ENCODE data around the gene SLC9A1. TPM values are rescaled to one million over a fixed set of nuclear protein-coding genes. Genes with fewer than 3 reads are reported as not detected.

The SLC9A1 gene
- total RNA-seq, 1 experiment from 2014 or later, result 22.5 TPM

DNA sequence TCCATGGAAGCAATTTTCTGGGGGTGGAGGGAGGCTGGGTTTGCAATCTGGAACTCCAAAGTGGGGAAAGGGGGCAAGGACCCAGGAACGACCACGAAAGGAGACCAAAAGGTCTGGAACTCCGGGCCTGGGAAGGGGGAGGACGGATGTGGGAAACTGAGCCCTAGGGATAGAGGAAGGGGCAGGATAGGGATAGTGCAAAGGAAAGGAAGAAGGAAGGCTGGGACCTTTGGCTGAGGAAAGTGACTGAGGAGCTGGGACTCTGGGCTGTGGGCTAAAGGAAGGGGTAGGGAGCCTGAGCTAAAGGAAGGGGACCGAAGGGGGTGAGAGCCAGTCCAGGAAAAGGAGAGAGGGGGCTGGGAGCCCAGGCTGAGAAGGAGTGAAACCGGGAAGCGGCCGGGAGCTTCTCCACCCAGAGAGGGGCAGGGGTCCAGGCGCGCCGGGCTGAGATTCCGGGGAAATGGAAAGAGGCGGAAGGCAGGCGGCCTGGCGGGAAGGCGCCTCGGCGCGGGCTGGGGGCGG, 395 bp downstream of the SLC9A1 start:
- POLR2A ChIA-PET, result interaction anchor here (0.7 to 2.3 kb wide), 19 partner anchors 9 to 233 kb away, joined by 3 to 25 read pairs (median 4); partner anchors contain the start of genes KDF1, NUDC and WDTC1
- no peaks in the 10 kb centered on the region for H3K9me3 Mint-ChIP-seq
- CTCF ChIA-PET, result interaction anchor here (0.5 to 2.4 kb wide), 34 partner anchors 9 to 791 kb away, joined by 3 to 18 read pairs (median 4); partner anchors contain the start of genes STX12 and WDTC1
- H3K4me1 Mint-ChIP-seq, result peaks cover 26% of the 10 kb centered on the region
- TF ChIP-seq, protein P1, sequence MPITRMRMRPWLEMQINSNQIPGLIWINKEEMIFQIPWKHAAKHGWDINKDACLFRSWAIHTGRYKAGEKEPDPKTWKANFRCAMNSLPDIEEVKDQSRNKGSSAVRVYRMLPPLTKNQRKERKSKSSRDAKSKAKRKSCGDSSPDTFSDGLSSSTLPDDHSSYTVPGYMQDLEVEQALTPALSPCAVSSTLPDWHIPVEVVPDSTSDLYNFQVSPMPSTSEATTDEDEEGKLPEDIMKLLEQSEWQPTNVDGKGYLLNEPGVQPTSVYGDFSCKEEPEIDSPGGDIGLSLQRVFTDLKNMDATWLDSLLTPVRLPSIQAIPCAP (CRISPR knock-in tag; IDR thresholded peaks at IDR 0.05), result no peak
- TF ChIP-seq ZNF423 (CRISPR knock-in tag; IDR thresholded peaks at IDR 0.05), result no peak
- peak; percentile 42; the same call in 1 of the 2 replicates for TF ChIP-seq KAT7 (CRISPR knock-in tag; IDR thresholded peaks at IDR 0.05; ENCODE audit: borderline replicate concordance)
- no peak for TF ChIP-seq FOXP1 (CRISPR knock-in tag; IDR thresholded peaks at IDR 0.05; ENCODE audit: borderline replicate concordance)
- peak overlapping the region; percentile 78 for H3K27ac Mint-ChIP-seq
- H3K4me3 Mint-ChIP-seq, result peak overlapping the region; percentile 92
- H3K27me3 Mint-ChIP-seq (ENCODE audit: low read depth), result no peaks in the 10 kb centered on the region
- DNase-seq (ENCODE audit: low spot score) (no peak), ATAC-seq (peak; percentile 17)
- H3K36me3 Mint-ChIP-seq, result no peaks in the 10 kb centered on the region

DNA sequence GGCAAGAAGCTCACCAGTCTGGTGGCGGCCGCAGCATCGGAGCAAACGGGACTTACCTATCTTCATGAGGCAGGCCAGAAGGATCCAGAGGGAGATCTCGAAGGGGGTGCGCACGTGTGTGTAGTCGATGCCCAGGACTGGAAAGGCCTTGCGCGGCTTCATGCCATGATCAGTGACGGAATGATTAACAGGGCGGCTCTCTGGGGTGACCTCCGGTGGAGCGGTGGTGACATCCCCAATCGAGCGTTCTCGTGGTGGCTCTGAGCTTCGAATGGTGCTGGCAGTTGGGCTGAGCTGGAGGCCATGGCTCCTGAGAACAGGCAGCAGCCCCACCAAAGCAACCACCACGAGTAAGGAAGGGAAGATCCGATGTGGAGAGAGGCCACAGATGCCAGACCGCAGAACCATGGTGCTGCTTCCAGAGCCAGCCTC, 982 bp downstream of the SLC9A1 start:
- Mint-ChIP-seq H3K4me3 (peak overlapping the region; percentile 92), H3K4me1 (peaks cover 26% of the 10 kb centered on the region), H3K27me3 (ENCODE audit: low read depth) (no peaks in the 10 kb centered on the region), H3K36me3 (no peaks in the 10 kb centered on the region), H3K9me3 (no peaks in the 10 kb centered on the region), H3K27ac (peak overlapping the region; percentile 78; the same call in 1 of the 2 replicates)
- ChIA-PET POLR2A (interaction anchor here (0.7 to 2.3 kb wide), 7 partner anchors 9 to 123 kb away, joined by 3 to 25 read pairs (median 6); partner anchors contain the start of gene WDTC1), CTCF (interaction anchor here (0.9 to 2.4 kb wide), 15 partner anchors 8 to 147 kb away, joined by 3 to 18 read pairs (median 7); no protein-coding TSS in a partner anchor)
- DNase-seq (ENCODE audit: low spot score), result no peak
- no peak for ATAC-seq
- TF ChIP-seq ZNF423 (CRISPR knock-in tag; IDR thresholded peaks at IDR 0.05) (no peak), ETV6 (CRISPR knock-in tag; IDR thresholded peaks at IDR 0.05) (no peak), ZNF219 (CRISPR knock-in tag; IDR thresholded peaks at IDR 0.05; ENCODE audit: borderline replicate concordance) (no peak), PRDM15 (CRISPR knock-in tag; IDR thresholded peaks at IDR 0.05) (no peak), HMGA2 (CRISPR knock-in tag; IDR thresholded peaks at IDR 0.05) (no peak), ELF4 (CRISPR knock-in tag; IDR thresholded peaks at IDR 0.05; ENCODE audit: low read depth) (no peak), FOXJ3 (CRISPR knock-in tag; IDR thresholded peaks at IDR 0.05; ENCODE audit: borderline replicate concordance) (no peak), ATF1 (CRISPR knock-in tag; IDR thresholded peaks at IDR 0.05) (no peak), MAX (CRISPR knock-in tag; IDR thresholded peaks at IDR 0.05) (no peak), TEAD4 (CRISPR knock-in tag; IDR thresholded peaks at IDR 0.05) (no peak), ZNF121 (CRISPR knock-in tag; IDR thresholded peaks at IDR 0.05) (no peak), FOXK1 (CRISPR knock-in tag; IDR thresholded peaks at IDR 0.05) (no peak), OVOL2 (CRISPR knock-in tag; IDR thresholded peaks at IDR 0.05; ENCODE audit: borderline replicate concordance) (no peak), ZNF317 (CRISPR knock-in tag; IDR thresholded peaks at IDR 0.05; ENCODE audit: borderline replicate concordance, low read depth) (no peak), SMAD4 (CRISPR knock-in tag; IDR thresholded peaks at IDR 0.05) (no peak), ZBTB21 (CRISPR knock-in tag; IDR thresholded peaks at IDR 0.05; ENCODE audit: borderline replicate concordance) (no peak), IRF2 (CRISPR knock-in tag; IDR thresholded peaks at IDR 0.05; ENCODE audit: borderline replicate concordance, low read depth) (no peak)
- TF ChIP-seq, protein P2, sequence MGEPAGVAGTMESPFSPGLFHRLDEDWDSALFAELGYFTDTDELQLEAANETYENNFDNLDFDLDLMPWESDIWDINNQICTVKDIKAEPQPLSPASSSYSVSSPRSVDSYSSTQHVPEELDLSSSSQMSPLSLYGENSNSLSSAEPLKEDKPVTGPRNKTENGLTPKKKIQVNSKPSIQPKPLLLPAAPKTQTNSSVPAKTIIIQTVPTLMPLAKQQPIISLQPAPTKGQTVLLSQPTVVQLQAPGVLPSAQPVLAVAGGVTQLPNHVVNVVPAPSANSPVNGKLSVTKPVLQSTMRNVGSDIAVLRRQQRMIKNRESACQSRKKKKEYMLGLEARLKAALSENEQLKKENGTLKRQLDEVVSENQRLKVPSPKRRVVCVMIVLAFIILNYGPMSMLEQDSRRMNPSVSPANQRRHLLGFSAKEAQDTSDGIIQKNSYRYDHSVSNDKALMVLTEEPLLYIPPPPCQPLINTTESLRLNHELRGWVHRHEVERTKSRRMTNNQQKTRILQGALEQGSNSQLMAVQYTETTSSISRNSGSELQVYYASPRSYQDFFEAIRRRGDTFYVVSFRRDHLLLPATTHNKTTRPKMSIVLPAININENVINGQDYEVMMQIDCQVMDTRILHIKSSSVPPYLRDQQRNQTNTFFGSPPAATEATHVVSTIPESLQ (CRISPR knock-in tag; IDR thresholded peaks at IDR 0.05), result no peak
- TF ChIP-seq, protein P3, sequence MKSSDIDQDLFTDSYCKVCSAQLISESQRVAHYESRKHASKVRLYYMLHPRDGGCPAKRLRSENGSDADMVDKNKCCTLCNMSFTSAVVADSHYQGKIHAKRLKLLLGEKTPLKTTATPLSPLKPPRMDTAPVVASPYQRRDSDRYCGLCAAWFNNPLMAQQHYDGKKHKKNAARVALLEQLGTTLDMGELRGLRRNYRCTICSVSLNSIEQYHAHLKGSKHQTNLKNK (CRISPR knock-in tag; IDR thresholded peaks at IDR 0.05), result no peak
